Left ventricle myocardium inferior (tissue), 1 donor: Measurements from ENCODE around the gene DOC2A. TPM values are rescaled to one million over a fixed set of nuclear protein-coding genes. Genes with fewer than 3 reads are reported as not detected.
A peak's percentile ranks its signal among the peaks of the same experiment; 100 is the strongest.

ENCODE experiments used
- DNase-seq: peaks from one replicate; pipeline ENCODE4 v3.0.0-alpha.2; 2020
- H3K27ac ChIP-seq: fragments of 200-600 bp; replicated peaks from 2 replicates; pipeline ENCODE4 v1.8.0; 2021
- H3K27me3 ChIP-seq: fragments of 200-600 bp; 2 replicates; pipeline ENCODE4 v1.8.0; 2021; ENCODE audit warnings: low read depth
- H3K36me3 ChIP-seq: fragments of 200-600 bp; 2 replicates; pipeline ENCODE4 v1.8.0; 2021
- H3K4me1 ChIP-seq: fragments of 200-600 bp; 2 replicates; pipeline ENCODE4 v1.8.0; 2021
- H3K4me3 ChIP-seq: fragments of 200-600 bp; 2 replicates; pipeline ENCODE4 v1.8.0; 2021; ENCODE audit warnings: mild to moderate bottlenecking, moderate library complexity
- H3K9me3 ChIP-seq: fragments of 200-600 bp; replicated peaks from 2 replicates; pipeline ENCODE4 v1.8.0; 2021
- intact Hi-C: fragments of 100-400 bp; cut with micrococcal nuclease; formaldehyde crosslinking; loops from one replicate; pipeline ENCODE4 v1.11.0; 2022
- total RNA-seq: library from RNA; stranded (reverse); fragmentation: NEBNext Ultra II Directional; extraction: Animal tissue kit (Norgen Biotek cat#: 25700); gene quantifications from one replicate; pipeline ENCODE4 v1.2.1, GENCODE V29; 2021
- TF ChIP-seq, protein P1 (sequence below): fragments of 200-600 bp; IDR thresholded peaks from 2 replicates; pipeline ENCODE4 v1.8.0; 2021; ENCODE audit warnings: antibody characterized with exemption, mild to moderate bottlenecking, borderline replicate concordance
- donor health status: DM: no; HTN: yes; CAD: no; lungs with severe emphysema.

The DOC2A gene
- total RNA-seq, 1 donor from 2014 or later: 0.66 TPM

- Histone ChIP-seq H3K4me1 (peaks cover 26% of the 10 kb centered on the region), H3K27ac (no peak overlapping the region), H3K27me3 (no peaks in the 10 kb centered on the region), H3K9me3 (no peaks in the 10 kb centered on the region), H3K36me3 (peaks cover 31% of the 10 kb centered on the region), H3K4me3 (no peak overlapping the region)
- TF ChIP-seq, protein P1, sequence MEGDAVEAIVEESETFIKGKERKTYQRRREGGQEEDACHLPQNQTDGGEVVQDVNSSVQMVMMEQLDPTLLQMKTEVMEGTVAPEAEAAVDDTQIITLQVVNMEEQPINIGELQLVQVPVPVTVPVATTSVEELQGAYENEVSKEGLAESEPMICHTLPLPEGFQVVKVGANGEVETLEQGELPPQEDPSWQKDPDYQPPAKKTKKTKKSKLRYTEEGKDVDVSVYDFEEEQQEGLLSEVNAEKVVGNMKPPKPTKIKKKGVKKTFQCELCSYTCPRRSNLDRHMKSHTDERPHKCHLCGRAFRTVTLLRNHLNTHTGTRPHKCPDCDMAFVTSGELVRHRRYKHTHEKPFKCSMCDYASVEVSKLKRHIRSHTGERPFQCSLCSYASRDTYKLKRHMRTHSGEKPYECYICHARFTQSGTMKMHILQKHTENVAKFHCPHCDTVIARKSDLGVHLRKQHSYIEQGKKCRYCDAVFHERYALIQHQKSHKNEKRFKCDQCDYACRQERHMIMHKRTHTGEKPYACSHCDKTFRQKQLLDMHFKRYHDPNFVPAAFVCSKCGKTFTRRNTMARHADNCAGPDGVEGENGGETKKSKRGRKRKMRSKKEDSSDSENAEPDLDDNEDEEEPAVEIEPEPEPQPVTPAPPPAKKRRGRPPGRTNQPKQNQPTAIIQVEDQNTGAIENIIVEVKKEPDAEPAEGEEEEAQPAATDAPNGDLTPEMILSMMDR: no peak
- intact Hi-C loops: no loop called here
- DNase-seq: no peak
Observed at GRCh38 chr16:30000735-30001631, 9.8 kb downstream of the DOC2A start.

GRCh38 chr16:29999605-30000004 is 11.2 kb downstream of the DOC2A start:
- H3K4me1 ChIP-seq: peaks cover 30% of the 10 kb centered on the region
- intact Hi-C loops: no loop called here
- H3K4me3 ChIP-seq: no peak overlapping the region
- peaks cover 31% of the 10 kb centered on the region for H3K36me3 ChIP-seq
- TF ChIP-seq, protein P1: no peak
- no peaks in the 10 kb centered on the region for H3K27me3 ChIP-seq
- no peak for DNase-seq
- no peaks in the 10 kb centered on the region for H3K9me3 ChIP-seq
- no peak overlapping the region for H3K27ac ChIP-seq

GRCh38 chr16:29996766-29997250 is 14.0 kb downstream of the DOC2A start:
- TF ChIP-seq, protein P1: no peak
- Histone ChIP-seq H3K9me3 (no peaks in the 10 kb centered on the region), H3K27ac (peak overlapping the region; percentile 99), H3K4me1 (peaks cover 52% of the 10 kb centered on the region), H3K4me3 (peak overlapping the region; percentile 98), H3K27me3 (no peaks in the 10 kb centered on the region), H3K36me3 (peaks cover 51% of the 10 kb centered on the region)
- DNase-seq: no peak
- intact Hi-C loops: no loop called here

- peak; percentile 99 for DNase-seq
- TF ChIP-seq, protein P1: no peak
- no peaks in the 10 kb centered on the region for H3K9me3 ChIP-seq
- H3K4me3 ChIP-seq: peak within 1 kb of the TSS; percentile 98
- H3K36me3 ChIP-seq: peaks cover 52% of the 10 kb centered on the region
- peaks cover 53% of the 10 kb centered on the region for H3K4me1 ChIP-seq
- H3K27me3 ChIP-seq: no peaks in the 10 kb centered on the region
- intact Hi-C loops: no loop called here
- peak within 1 kb of the TSS; percentile 99 for H3K27ac ChIP-seq
Observed at GRCh38 chr16:29995911-29996765, 14.7 kb downstream of the DOC2A start, which contains the start of gene INO80E. Gene INO80E (plus strand): TSS chr16:29996241. CDS start chr16:29996311, 70 bp downstream.

GRCh38 chr16:29995324-29995910 is 15.4 kb downstream of the DOC2A start, which contains the start of gene HIRIP3:
Gene HIRIP3 (minus strand): TSS chr16:29995617. CDS start chr16:29995605, 12 bp downstream.
- TF ChIP-seq, protein P1: no peak
- Histone ChIP-seq H3K36me3 (peaks cover 53% of the 10 kb centered on the region), H3K4me1 (peaks cover 53% of the 10 kb centered on the region), H3K9me3 (no peaks in the 10 kb centered on the region), H3K4me3 (peak within 1 kb of the TSS; percentile 98), H3K27me3 (no peaks in the 10 kb centered on the region), H3K27ac (peak within 1 kb of the TSS; percentile 99)
- intact Hi-C loops: no loop called here
- peak; percentile 88 for DNase-seq
